ENCODE results near the gene C14orf180. TPM values are rescaled to one million over a fixed set of nuclear protein-coding genes. Genes with fewer than 3 reads are reported as not detected.

Gene C14orf180
- total RNA-seq, 2 donors from 2014 or later: 1.1 to 5.1 TPM

DNA sequence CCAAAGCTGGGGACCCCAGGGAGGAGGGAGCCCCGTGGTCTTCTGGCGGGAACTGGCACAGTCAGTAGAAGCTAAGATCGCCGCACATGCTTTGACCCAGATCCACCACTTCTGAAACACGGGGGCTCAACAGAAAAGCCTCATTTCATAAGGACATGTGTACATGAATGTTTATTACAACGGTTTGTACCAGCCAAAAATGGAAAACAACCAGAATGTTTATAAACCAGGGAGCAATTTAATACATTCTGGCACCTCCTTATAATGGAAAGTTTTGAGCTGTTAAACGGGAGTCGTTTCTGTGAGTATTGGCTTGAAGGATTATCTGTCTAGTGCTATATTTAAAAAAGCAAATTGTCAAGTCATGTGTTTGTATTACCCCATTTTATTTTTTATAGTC is 32.3 kb downstream of the C14orf180 start:
- no peak for ATAC-seq (ENCODE audit: insufficient number of reproducible peaks, low FRiP score, low read depth)
- DNase-seq (ENCODE audit: low spot score): no peak
- H3K4me1 ChIP-seq (ENCODE audit: control insufficient read depth in 1 of 2, low read depth in 2 of 2): no peaks in the 10 kb centered on the region
- TF ChIP-seq CTCF (IDR thresholded peaks at IDR 0.05): no peak
- H3K27me3 ChIP-seq (replicated peaks; ENCODE audit: insufficient read depth): no peaks in the 10 kb centered on the region
- H3K36me3 ChIP-seq: no peaks in the 10 kb centered on the region
- no peak overlapping the region for H3K27ac ChIP-seq
- no peak overlapping the region for H3K4me3 ChIP-seq
- no peaks in the 10 kb centered on the region for H3K9me3 ChIP-seq

DNA sequence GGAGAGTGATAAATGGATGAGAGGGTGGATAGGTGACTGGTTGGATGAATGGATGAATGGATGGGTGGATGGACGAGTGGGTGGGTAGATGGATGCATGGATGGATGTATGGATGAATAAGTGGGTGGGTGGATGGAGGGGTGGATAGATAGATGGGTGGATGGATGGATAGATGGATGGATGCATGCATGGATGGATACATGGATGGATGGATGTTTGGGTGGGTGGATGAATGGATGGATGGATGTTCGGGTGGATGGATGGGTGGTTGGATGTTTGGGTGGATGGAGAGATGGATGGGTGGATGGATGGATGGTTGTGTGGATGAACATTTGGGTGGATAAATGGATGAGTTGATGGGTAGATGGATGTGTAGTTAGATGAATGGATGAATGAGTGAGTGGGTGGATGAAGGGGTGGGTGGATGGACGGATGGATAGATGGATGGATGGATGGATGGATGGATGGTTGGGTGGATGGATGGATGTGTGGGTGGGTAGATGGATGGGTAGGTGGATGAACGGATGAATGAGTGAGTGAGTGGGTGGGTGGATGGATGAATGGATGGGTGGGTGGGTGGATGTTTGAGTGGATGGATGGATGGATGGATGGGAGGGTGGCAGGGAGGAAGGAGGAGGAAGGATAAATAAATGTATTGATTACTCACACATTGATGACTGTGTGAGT is 34.7 kb downstream of the C14orf180 start:
- no peaks in the 10 kb centered on the region for H3K9me3 ChIP-seq
- H3K27me3 ChIP-seq (replicated peaks; ENCODE audit: insufficient read depth): no peaks in the 10 kb centered on the region
- no peaks in the 10 kb centered on the region for H3K4me1 ChIP-seq (ENCODE audit: control insufficient read depth in 1 of 2, low read depth in 2 of 2)
- H3K27ac ChIP-seq: no peak overlapping the region
- TF ChIP-seq CTCF (IDR thresholded peaks at IDR 0.05): no peak
- no peak for DNase-seq (ENCODE audit: low spot score)
- no peak overlapping the region for H3K4me3 ChIP-seq
- no peak for ATAC-seq (ENCODE audit: insufficient number of reproducible peaks, low FRiP score, low read depth)
- no peaks in the 10 kb centered on the region for H3K36me3 ChIP-seq

- TF ChIP-seq CTCF (IDR thresholded peaks at IDR 0.05): no peak
- ATAC-seq (ENCODE audit: insufficient number of reproducible peaks, low FRiP score, low read depth) (no peak), DNase-seq (ENCODE audit: low spot score) (no peak)
These were observed 45.4 kb downstream of the C14orf180 start for GRCh38 chr14:104624939-104625338.

GRCh38 chr14:104632781-104633180 is 53.2 kb downstream of the C14orf180 start:
- Histone ChIP-seq H3K4me3 (no peak overlapping the region), H3K27me3 (replicated peaks; ENCODE audit: insufficient read depth) (no peaks in the 10 kb centered on the region), H3K27ac (no peak overlapping the region), H3K36me3 (no peaks in the 10 kb centered on the region), H3K4me1 (ENCODE audit: control insufficient read depth in 1 of 2, low read depth in 2 of 2) (no peaks in the 10 kb centered on the region), H3K9me3 (peaks cover 9% of the 10 kb centered on the region)
- TF ChIP-seq CTCF (IDR thresholded peaks at IDR 0.05): no peak
- ATAC-seq (ENCODE audit: insufficient number of reproducible peaks, low FRiP score, low read depth) (no peak), DNase-seq (ENCODE audit: low spot score) (no peak)

More at GRCh38 chr14:104624939-104625338, 45.4 kb downstream of the C14orf180 start:
- Histone ChIP-seq H3K36me3 (no peaks in the 10 kb centered on the region), H3K27me3 (replicated peaks; ENCODE audit: insufficient read depth) (no peaks in the 10 kb centered on the region), H3K4me3 (no peak overlapping the region), H3K9me3 (peaks cover 9% of the 10 kb centered on the region), H3K4me1 (ENCODE audit: control insufficient read depth in 1 of 2, low read depth in 2 of 2) (no peaks in the 10 kb centered on the region), H3K27ac (no peak overlapping the region)

DNA sequence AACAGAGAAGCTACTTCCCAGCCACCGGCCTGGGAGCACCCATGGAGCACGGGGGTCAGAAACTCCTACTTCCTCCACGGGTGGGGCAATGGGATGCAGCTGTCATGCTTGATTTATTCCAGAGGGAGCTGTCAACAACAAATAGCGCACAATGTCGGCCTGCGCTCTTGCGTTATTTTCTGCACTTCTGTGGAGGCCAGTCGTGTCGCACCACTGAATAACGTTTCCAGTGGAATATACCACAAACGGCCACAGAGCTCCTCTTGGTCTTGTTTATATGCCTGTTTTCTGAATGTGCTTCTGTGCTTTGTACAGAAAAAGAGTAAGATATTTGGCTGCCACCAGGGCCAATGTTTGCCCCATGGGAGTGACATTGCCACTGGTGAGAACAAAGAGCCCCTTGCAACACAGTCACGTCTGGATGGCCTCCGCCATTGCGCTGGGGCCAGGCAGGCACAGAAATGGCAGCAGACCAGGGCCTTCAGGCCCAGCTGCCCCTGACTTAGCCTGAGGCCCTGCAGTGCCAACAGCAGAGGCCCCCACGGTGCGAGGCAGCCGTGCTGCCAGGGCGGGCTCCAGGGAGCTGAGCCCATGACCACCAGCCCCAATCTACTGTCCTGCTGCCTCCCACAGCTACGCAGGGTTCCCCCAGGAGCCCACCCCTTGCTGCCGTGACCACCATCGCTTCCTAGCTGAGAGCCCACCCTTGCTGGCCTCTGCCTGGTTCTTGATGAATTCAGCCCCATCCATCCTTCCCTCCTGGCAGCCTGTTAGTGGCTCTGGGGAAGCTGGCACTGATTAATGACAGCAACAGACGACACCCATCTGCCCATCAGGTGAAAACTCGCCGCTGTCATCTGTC is 53.9 kb downstream of the C14orf180 start:
- no peaks in the 10 kb centered on the region for H3K36me3 ChIP-seq
- no peaks in the 10 kb centered on the region for H3K27me3 ChIP-seq (replicated peaks; ENCODE audit: insufficient read depth)
- peaks cover 9% of the 10 kb centered on the region for H3K9me3 ChIP-seq
- TF ChIP-seq CTCF (IDR thresholded peaks at IDR 0.05): no peak
- no peak for ATAC-seq (ENCODE audit: insufficient number of reproducible peaks, low FRiP score, low read depth)
- DNase-seq (ENCODE audit: low spot score): no peak
- H3K4me1 ChIP-seq (ENCODE audit: control insufficient read depth in 1 of 2, low read depth in 2 of 2): no peaks in the 10 kb centered on the region
- no peak overlapping the region for H3K27ac ChIP-seq
- H3K4me3 ChIP-seq: no peak overlapping the region

Measured in thoracic aorta (tissue), 2 donors.